GM18526 (cell line): ENCODE measurements around the gene NLRP1.
A peak's percentile ranks its signal among the peaks of the same experiment; 100 is the strongest.

Experiments
- POLR2A ChIP-seq: IDR thresholded peaks from 3 replicates; pipeline ENCODE4 v1.6.1; 2011; ENCODE audit not compliant: insufficient read length; ENCODE audit errors: extremely low read depth

NLRP1 gene

GRCh38 chr17:5584383-5585286, at the start of gene NLRP1:
Gene NLRP1 (minus strand): TSS chr17:5584509. CDS start chr17:5583957, 552 bp downstream.
- TF ChIP-seq POLR2A: peak; percentile 54

- no peak for TF ChIP-seq POLR2A
Observed at GRCh38 chr17:5631958-5632590, 47.8 kb upstream of the NLRP1 start.

GRCh38 chr17:5630434-5630833, 46.1 kb upstream of the NLRP1 start:
- TF ChIP-seq POLR2A: no peak

DNA sequence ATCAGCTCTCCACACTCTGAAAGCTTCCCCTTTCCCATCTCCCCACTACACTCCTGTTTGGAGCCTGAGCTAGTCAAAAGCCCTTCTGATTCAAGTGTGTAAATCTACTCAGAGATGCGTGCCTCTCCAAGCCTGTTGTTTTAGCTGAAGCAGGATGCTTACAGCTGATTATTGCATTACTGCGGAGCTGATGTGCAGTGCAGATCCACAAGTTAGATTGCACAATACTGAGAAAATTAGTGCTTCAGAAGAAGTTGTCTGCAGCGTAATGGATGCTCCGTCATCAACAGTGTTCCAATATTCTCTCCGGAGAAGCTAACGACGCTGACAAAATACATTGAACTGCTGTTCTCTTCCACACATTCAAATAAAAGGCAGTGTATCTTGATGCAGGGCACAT, 44.8 kb upstream of the NLRP1 start:
- TF ChIP-seq POLR2A: no peak

DNA sequence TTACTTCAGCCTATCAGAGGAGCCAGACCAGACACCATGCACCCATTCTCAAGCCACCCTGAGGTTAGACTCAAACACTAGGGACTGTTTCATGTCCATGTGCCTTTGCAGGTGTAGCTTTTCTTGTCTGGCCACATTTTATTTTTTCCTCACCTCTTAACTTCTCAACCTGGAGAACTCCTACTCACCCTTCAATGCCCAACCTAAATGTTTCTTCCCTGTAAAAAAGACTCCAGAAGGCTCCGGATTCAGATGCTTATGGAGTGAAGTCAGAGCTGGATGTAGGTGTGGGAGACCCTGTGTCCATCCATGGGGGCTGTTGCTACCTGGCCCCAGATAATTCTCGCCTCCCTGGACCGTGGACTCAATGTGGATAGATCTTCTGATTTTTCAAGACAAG, 44.0 kb upstream of the NLRP1 start:
- TF ChIP-seq POLR2A: no peak

DNA sequence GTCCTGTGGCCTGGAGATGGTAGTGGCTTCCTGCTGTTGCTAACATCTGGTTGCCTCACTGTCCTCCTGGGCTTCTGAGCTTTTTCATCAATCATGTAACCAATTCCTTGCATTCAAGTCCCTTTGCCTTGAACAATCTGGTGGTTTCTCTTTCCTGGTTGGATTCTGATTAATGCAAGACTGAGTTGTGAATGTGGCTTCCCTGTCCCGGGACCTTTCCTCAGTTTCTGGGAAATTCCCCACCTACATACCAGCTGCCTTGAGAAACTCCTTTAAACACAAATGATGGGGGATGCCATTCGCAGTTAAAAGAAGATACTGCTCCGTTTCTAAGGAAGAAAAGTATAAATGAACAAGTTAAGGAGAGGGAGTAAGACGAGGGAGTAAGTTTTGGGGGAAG, 39.9 kb upstream of the NLRP1 start:
- no peak for TF ChIP-seq POLR2A

DNA sequence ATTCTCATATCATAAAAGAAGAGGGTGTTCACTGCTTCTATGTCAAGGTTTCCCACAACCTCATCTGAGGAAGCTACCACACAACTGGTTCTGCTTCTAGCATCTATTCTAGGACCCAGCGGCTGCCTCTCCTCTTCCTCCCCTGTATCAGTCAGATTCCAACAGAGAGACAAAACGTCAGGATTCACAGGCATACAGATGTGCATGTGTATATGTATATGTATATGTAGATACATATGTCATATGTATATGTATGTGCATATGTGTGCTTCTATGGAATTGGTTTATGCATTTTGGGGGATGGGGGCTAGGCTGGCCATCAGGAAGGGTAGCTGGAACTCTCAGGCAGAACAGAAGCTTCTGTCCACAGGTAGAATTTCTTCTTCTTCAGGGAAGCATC, 37.4 kb upstream of the NLRP1 start:
- no peak for TF ChIP-seq POLR2A

DNA sequence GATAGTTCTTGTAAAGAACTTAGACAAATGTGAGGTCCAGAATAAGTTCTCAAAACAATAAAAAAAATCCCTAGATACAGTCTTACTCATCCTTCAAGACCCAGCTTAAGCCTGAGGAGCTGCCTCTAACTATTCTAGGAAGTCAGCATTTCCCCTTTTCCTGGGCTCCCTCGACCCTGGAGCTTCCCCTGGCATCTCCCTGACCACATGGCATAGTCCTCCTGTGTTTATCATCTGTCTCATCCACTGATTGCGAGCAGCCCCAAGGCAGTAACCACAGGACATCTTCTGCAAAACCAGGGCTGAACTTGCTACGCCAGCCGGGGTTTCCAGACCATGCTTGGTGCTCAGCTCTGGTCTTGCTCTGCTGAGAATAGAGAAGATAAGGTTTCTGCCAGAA, 36.7 kb upstream of the NLRP1 start:
- no peak for TF ChIP-seq POLR2A

- peak; percentile 47 for TF ChIP-seq POLR2A
Observed at GRCh38 chr17:5619088-5619740, 34.9 kb upstream of the NLRP1 start.

DNA sequence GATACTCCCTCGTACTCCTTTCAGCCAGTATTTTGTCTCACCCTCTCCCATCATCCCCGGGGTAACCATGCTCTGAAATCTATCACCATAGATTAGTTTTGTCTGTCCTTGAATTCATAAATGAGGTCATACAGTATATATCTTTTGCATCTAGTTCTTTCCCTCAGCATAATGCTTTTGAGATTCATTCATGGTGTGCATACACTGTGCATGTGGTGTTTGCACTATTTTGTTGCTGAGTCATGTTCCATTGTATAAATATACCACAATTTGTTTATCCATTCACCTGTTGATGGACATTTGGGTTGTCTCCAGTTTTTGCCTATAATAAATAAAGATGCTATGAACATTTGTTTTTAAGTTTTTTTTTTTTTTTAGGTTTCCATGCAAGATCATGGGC, 34.2 kb upstream of the NLRP1 start:
- TF ChIP-seq POLR2A: no peak

DNA sequence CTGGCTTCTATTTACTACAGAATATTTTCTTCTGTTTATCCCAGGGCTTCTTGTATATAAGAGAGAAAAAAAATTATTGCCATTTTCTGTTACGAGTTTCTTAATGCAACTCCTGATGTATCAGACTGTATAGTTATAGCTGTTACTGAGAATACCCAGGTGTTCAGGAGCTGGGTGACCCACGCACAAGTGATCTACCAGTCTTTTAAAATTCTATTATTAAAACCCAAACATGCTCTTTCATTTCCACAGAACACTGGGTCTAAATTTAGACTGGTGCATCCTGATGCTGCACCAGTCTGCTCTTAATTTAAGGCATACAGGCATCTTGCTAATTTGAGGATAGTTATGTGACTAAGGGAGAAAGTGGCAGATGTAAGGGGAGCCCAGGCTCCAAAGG, 31.2 kb upstream of the NLRP1 start:
- no peak for TF ChIP-seq POLR2A

DNA sequence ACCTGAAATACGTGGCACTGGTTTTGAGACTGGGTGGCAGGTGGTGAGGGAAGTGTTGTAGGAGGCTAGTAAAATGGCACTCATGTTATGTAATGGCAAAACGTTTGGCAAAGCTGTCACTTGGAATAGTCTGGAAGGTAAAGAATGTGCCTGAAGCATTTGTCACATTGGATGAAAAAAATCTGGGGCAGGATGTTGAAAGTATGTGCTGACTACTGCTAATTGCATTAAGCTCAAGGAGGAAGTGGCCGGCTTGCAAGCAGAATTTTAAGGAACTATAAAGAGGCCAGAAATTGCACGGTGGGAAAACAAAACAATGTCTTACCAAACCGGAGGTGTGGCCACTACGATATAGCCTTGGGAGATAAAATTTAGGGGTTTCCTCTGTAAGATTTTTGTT, 26.6 kb upstream of the NLRP1 start:
- TF ChIP-seq POLR2A: no peak

- no peak for TF ChIP-seq POLR2A
Observed at GRCh38 chr17:5608399-5609112, 24.2 kb upstream of the NLRP1 start.

DNA sequence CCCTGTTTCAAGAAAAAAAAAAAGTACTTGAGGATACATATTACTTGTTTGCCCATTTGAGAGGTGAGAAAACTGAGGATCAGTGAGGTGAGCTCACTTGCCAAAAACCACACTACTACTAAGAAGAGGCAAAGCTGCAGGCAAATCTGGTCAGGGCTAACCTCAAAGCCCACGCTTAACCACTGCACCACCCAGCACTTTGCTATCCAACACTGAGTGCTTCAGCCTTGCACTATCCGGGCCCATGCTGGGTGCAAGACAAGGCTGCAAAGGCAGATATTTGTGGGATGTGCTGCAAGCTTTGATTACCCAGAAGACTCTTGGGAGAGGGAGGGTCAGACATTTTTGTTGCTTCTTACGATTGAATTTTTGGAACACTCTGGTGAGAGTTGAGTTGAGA, 23.6 kb upstream of the NLRP1 start:
- no peak for TF ChIP-seq POLR2A

GRCh38 chr17:5605452-5605851, 21.1 kb upstream of the NLRP1 start:
- TF ChIP-seq POLR2A: no peak

DNA sequence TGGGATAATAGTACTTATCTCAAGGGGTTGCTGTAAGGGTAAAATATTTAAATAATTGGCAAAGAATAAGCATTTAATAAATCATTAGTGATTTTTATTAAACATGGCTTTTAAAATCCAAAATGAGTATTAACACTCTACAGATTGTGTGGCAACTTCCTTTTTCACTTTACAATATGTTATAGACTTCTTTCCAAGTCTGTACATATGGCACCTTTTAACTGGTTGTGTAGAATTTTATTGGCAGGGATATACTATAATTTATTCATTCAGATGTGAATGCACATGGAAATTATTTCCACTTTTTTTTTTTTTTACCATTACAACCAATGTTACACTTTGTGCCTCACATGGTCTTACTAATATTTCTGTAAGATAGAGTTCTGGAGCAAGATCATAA, 15.7 kb upstream of the NLRP1 start:
- TF ChIP-seq POLR2A: no peak

GRCh38 chr17:5598457-5598856, 14.1 kb upstream of the NLRP1 start:
- TF ChIP-seq POLR2A: no peak
